MCF 10A (cell line): Measurements from ENCODE around the gene ABHD14A. TPM values are rescaled to one million over a fixed set of nuclear protein-coding genes. Genes with fewer than 3 reads are reported as not detected.

ENCODE experiments used
- BruUV-seq: library from RNA; stranded (reverse); fragments of 400-500 nt; replicated peaks from 2 replicates; lab custom pipeline; 2021; lab: Mats Ljungman, UMichigan
- CTCF ChIA-PET: fragments of 300-600 bp; sonication (Branson Sonifier 250); formaldehyde crosslinking; extraction: SDS; loops from one replicate; lab custom pipeline; 2021; ENCODE audit warnings: antibody characterized with exemption, inconsistent platforms; lab: Yijun Ruan, JAX
- POLR2A ChIA-PET: fragments of 300-600, 350-650 bp; sonication (Branson Sonifier 250); formaldehyde crosslinking; extraction: SDS; loops from one replicate; lab custom pipeline; 2020; ENCODE audit warnings: antibody characterized with exemption, inconsistent platforms; lab: Yijun Ruan, JAX
- DNase-seq: peaks from one replicate; pipeline ENCODE4 v3.0.0-alpha.2; 2018; ENCODE audit not compliant: unreplicated experiment
- H3K27ac Mint-ChIP-seq: one replicate; pipeline ENCODE4 v1.8.0; 2022; ENCODE audit warnings: mild to moderate bottlenecking, low read depth, mixed read lengths; ENCODE audit not compliant: unreplicated experiment
- H3K27me3 Mint-ChIP-seq: one replicate; pipeline ENCODE4 v1.8.0; 2022; ENCODE audit warnings: mixed read lengths; ENCODE audit not compliant: insufficient read depth, unreplicated experiment
- H3K36me3 Mint-ChIP-seq: one replicate; pipeline ENCODE4 v1.8.0; 2022; ENCODE audit warnings: mild to moderate bottlenecking, moderate library complexity, mixed read lengths; ENCODE audit not compliant: insufficient read depth, unreplicated experiment
- H3K4me1 Mint-ChIP-seq: one replicate; pipeline ENCODE4 v1.8.0; 2022; ENCODE audit warnings: mixed read lengths; ENCODE audit not compliant: insufficient read depth, unreplicated experiment
- H3K4me3 Mint-ChIP-seq: one replicate; pipeline ENCODE4 v1.8.0; 2022; ENCODE audit warnings: mild to moderate bottlenecking, moderate library complexity, mixed read lengths; ENCODE audit not compliant: unreplicated experiment
- H3K9me3 Mint-ChIP-seq: one replicate; pipeline ENCODE4 v1.8.0; 2022; ENCODE audit warnings: mixed read lengths; ENCODE audit not compliant: unreplicated experiment
- CTCF ChIP-seq: fragments of 200-600 bp; IDR thresholded peaks from one replicate; pipeline ENCODE4 v1.8.0; 2022; ENCODE audit warnings: antibody characterized with exemption, mild to moderate bottlenecking; ENCODE audit not compliant: unreplicated experiment
- intact Hi-C: fragments of 100-400 bp; cut with micrococcal nuclease; formaldehyde crosslinking; loops from 2 replicates; pipeline ENCODE4 v1.14.1; 2022
- total RNA-seq: library from RNA; stranded (reverse); gene quantifications from 2 replicates; pipeline ENCODE4 v1.2.3, GENCODE V29; 2022

The ABHD14A gene
- total RNA-seq, 1 experiment from 2014 or later = 8.1 TPM

- intact Hi-C loops = no loop called here
- DNase-seq = no peak
- no peaks in the 10 kb centered on the region for H3K36me3 Mint-ChIP-seq
- H3K9me3 Mint-ChIP-seq = no peaks in the 10 kb centered on the region
- no peak overlapping the region for H3K27ac Mint-ChIP-seq
- H3K27me3 Mint-ChIP-seq = no peaks in the 10 kb centered on the region
- CTCF ChIA-PET = interaction anchor here (0.6 to 2.0 kb wide), 4 partner anchors 9 to 102 kb away, joined by 4 to 6 read pairs (median 4); partner anchors contain the start of genes ABHD14B, PARP3 and RRP9
- TF ChIP-seq CTCF = no peak
- no TSS peak for BruUV-seq
- POLR2A ChIA-PET = interaction anchor here (0.7 to 1.1 kb wide), 3 partner anchors 8 to 140 kb away, joined by 4 to 5 read pairs (median 4); partner anchors contain the start of gene RRP9
- H3K4me1 Mint-ChIP-seq = peaks cover 14% of the 10 kb centered on the region
- no peak overlapping the region for H3K4me3 Mint-ChIP-seq
Measured at GRCh38 chr3:51950899-51951298, 24.0 kb upstream of the ABHD14A start.

GRCh38 chr3:51953445-51953844, 21.4 kb upstream of the ABHD14A start:
- ChIA-PET POLR2A (no interaction called here), CTCF (interaction anchor here (0.6 to 2.3 kb wide), 3 partner anchors 11 to 19 kb away, joined by 3 to 13 read pairs (median 4); partner anchors contain the start of genes PARP3 and RRP9)
- Mint-ChIP-seq H3K36me3 (no peaks in the 10 kb centered on the region), H3K9me3 (no peaks in the 10 kb centered on the region), H3K4me3 (no peak overlapping the region), H3K27ac (peak overlapping the region; percentile 5), H3K4me1 (peaks cover 14% of the 10 kb centered on the region), H3K27me3 (no peaks in the 10 kb centered on the region)
- peak; percentile 78 for DNase-seq
- no TSS peak for BruUV-seq
- no peak for TF ChIP-seq CTCF
- intact Hi-C loops = no loop called here

GRCh38 chr3:51954105-51954504, 20.8 kb upstream of the ABHD14A start:
- no peaks in the 10 kb centered on the region for H3K9me3 Mint-ChIP-seq
- H3K27ac Mint-ChIP-seq = no peak overlapping the region
- no TSS peak for BruUV-seq
- no peaks in the 10 kb centered on the region for H3K36me3 Mint-ChIP-seq
- no peak for TF ChIP-seq CTCF
- no peaks in the 10 kb centered on the region for H3K27me3 Mint-ChIP-seq
- no peak for DNase-seq
- H3K4me1 Mint-ChIP-seq = peaks cover 14% of the 10 kb centered on the region
- CTCF ChIA-PET = interaction anchor here (0.6 to 2.3 kb wide), 2 partner anchors 12 to 418 kb away, joined by 3 to 13 read pairs; partner anchors contain the start of genes PARP3 and RRP9
- intact Hi-C loops = no loop called here
- POLR2A ChIA-PET = interaction anchor here (1.2 kb wide), 1 partner anchor 42 kb away, joined by 4 read pairs; the partner anchor contains the start of gene RPL29
- no peak overlapping the region for H3K4me3 Mint-ChIP-seq

- H3K27ac Mint-ChIP-seq = no peak overlapping the region
- H3K36me3 Mint-ChIP-seq = no peaks in the 10 kb centered on the region
- peaks cover 14% of the 10 kb centered on the region for H3K4me1 Mint-ChIP-seq
- ChIA-PET CTCF (interaction anchor here (0.5 to 2.3 kb wide), 3 partner anchors 12 to 658 kb away, joined by 3 to 13 read pairs (median 4); partner anchors contain the start of genes PARP3 and RRP9), POLR2A (interaction anchor here (0.7 to 1.2 kb wide), 2 partner anchors 41 to 435 kb away, joined by 3 to 4 read pairs; partner anchors contain the start of gene RPL29)
- DNase-seq = no peak
- no peaks in the 10 kb centered on the region for H3K27me3 Mint-ChIP-seq
- no TSS peak for BruUV-seq
- intact Hi-C loops = no loop called here
- H3K9me3 Mint-ChIP-seq = no peaks in the 10 kb centered on the region
- H3K4me3 Mint-ChIP-seq = no peak overlapping the region
- TF ChIP-seq CTCF = no peak
Measured at GRCh38 chr3:51954713-51955112, 20.2 kb upstream of the ABHD14A start.
